NCI-H2196 treated with DMSO at 0.1 percent for 48 hours (cell line): ENCODE measurements around the gene SORCS2.

Experiments
- DNase-seq: peaks from one replicate; lab custom pipeline; 2025; ENCODE audit not compliant: unreplicated experiment; lab: John Stamatoyannopoulos, UW

SORCS2 gene

GRCh38 chr4:7262134-7262533 lies 69.8 kb downstream of the SORCS2 start:
- DNase-seq = no peak

- DNase-seq = no peak
These were observed 70.8 kb downstream of the SORCS2 start for GRCh38 chr4:7263166-7263565.

GRCh38 chr4:7264694-7265093 lies 72.4 kb downstream of the SORCS2 start:
- DNase-seq = no peak

- no peak for DNase-seq
These were observed 74.4 kb downstream of the SORCS2 start for GRCh38 chr4:7266525-7267292.

- DNase-seq = no peak
These were observed 75.5 kb downstream of the SORCS2 start for GRCh38 chr4:7267829-7268228.

- DNase-seq = no peak
These were observed 76.6 kb downstream of the SORCS2 start for GRCh38 chr4:7268941-7269340.

GRCh38 chr4:7270121-7270520 lies 77.8 kb downstream of the SORCS2 start:
- DNase-seq = no peak

GRCh38 chr4:7272404-7272803 lies 80.1 kb downstream of the SORCS2 start:
- DNase-seq = no peak

GRCh38 chr4:7273738-7274297 lies 81.5 kb downstream of the SORCS2 start:
- DNase-seq = no peak

- DNase-seq = no peak
These were observed 82.7 kb downstream of the SORCS2 start for GRCh38 chr4:7275067-7275466.

- DNase-seq = no peak
These were observed 83.3 kb downstream of the SORCS2 start for GRCh38 chr4:7275490-7276154.

GRCh38 chr4:7276515-7276914 lies 84.2 kb downstream of the SORCS2 start:
- no peak for DNase-seq

- no peak for DNase-seq
These were observed 85.9 kb downstream of the SORCS2 start for GRCh38 chr4:7278071-7278765.

GRCh38 chr4:7278981-7279380 lies 86.6 kb downstream of the SORCS2 start:
- DNase-seq = no peak

- no peak for DNase-seq
These were observed 87.6 kb downstream of the SORCS2 start for GRCh38 chr4:7279902-7280301.

GRCh38 chr4:7280926-7281690 lies 88.8 kb downstream of the SORCS2 start:
- no peak for DNase-seq

GRCh38 chr4:7281691-7282665 lies 89.6 kb downstream of the SORCS2 start:
- no peak for DNase-seq

GRCh38 chr4:7282786-7283440 lies 90.6 kb downstream of the SORCS2 start:
- no peak for DNase-seq
